ENCODE data around the gene CXCL9. TPM values are rescaled to one million over a fixed set of nuclear protein-coding genes. Genes with fewer than 3 reads are reported as not detected.
"Not testable (repeated sequence)": the region's sequence is repeated elsewhere in the genome, so short reads cannot be mapped to it uniquely, and the experiment has no call there.

Gene CXCL9
- total RNA-seq, 2 donors from 2014 or later = 1.4 TPM; not detected in 1

- no peak for DNase-seq (ENCODE audit: low spot score in 2 of 2)
- Mint-ChIP-seq H3K36me3 (no peaks in the 10 kb centered on the region), H3K9me3 (no peaks in the 10 kb centered on the region), H3K27ac (no peak overlapping the region)
- ATAC-seq = no peak
These were observed 15.4 kb upstream of the CXCL9 start for GRCh38 chr4:76022677-76023076.

DNA sequence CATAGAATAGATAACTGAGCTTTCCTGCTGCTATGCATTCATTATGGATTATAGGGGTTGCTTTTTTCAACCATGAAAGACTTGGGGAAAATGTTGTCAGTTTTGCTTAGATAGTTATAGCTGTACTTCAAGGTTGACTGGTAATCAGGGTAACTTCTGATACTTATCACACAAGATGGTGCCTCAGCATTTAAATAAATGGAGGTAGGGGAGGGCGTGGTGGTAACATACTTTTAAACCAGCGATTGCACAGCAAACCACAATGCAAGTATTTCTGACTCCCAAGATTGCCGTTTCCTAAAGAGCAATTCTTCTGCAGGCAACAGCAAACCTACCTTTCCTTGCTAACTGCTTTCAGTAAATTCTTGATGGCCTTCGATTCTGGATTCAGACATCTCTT is 14.7 kb upstream of the CXCL9 start:
- H3K27ac Mint-ChIP-seq = no peak overlapping the region
- H3K36me3 Mint-ChIP-seq = no peaks in the 10 kb centered on the region
- ATAC-seq = no peak
- no peak for DNase-seq (ENCODE audit: low spot score in 2 of 2)
- H3K9me3 Mint-ChIP-seq = no peaks in the 10 kb centered on the region

DNA sequence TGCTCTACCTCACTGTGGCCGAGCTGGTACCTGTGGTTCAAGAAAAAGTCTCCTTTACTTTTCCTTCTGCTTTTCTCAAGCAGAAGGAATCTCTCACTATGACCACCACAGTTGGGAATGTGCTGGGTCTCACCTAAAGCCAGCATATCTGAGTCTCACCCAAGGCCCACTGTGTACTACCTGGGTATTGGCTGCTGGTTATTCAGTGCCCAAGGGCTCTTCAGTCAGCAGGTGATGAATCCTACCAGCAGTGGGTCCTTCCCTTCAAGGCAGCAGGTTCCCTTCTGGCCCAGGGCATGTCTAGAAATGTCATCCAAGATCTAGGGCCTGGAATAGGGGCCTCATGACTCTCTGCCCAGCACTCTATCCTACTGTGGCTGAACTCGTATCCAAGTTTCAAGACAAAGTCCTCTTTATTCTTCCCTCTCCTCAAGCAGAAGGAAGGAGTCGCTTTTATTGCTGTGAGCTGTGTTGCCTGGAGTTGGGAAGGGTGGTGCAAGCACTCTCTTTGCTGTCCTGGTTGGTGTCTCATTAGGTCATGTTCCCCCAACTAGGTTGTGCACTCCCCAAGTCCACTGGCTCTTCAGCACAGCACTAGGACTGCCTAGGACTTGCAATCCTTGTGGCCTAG is 9.9 kb upstream of the CXCL9 start:
- Mint-ChIP-seq H3K36me3 (no peaks in the 10 kb centered on the region), H3K9me3 (no peaks in the 10 kb centered on the region), H3K27ac (no peak overlapping the region)
- DNase-seq (ENCODE audit: low spot score in 2 of 2) (no peak), ATAC-seq (no peak)

DNA sequence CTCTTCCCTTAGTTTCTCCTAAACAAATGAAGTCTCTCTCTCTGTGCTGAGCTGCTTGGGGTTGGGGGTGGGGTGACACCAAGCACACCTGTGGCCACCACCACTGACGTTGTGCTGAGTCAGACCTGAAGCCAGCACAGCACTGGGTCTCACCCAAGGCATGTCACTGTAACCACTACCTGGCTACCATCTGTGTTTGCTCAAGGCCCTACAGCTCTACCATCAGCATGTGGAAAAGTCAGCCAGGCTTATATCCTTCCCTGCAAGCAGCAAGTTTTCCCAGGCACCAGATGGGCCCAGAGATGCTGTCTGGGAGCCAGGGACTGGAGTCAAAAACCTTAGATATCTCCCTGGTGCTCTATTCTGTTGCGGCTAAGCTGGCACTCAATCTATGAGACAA is 9.1 kb upstream of the CXCL9 start:
- no peaks in the 10 kb centered on the region for H3K36me3 Mint-ChIP-seq
- peak overlapping the region in 1 of 2 donors; percentile 39 for H3K27ac Mint-ChIP-seq
- no peaks in the 10 kb centered on the region for H3K9me3 Mint-ChIP-seq
- ATAC-seq (peak; percentile 29 to 92), DNase-seq (ENCODE audit: low spot score in 2 of 2) (peak in 1 of 2 donors; percentile 50)

- Mint-ChIP-seq H3K9me3 (no peaks in the 10 kb centered on the region), H3K27ac (no peak overlapping the region), H3K36me3 (no peaks in the 10 kb centered on the region)
- ATAC-seq (no peak), DNase-seq (ENCODE audit: low spot score in 2 of 2) (no peak)
These were observed 6.2 kb upstream of the CXCL9 start for GRCh38 chr4:76013540-76013939.

GRCh38 chr4:76012388-76012801 is 5.1 kb upstream of the CXCL9 start:
- no peaks in the 10 kb centered on the region for H3K36me3 Mint-ChIP-seq
- ATAC-seq = no peak

GRCh38 chr4:76011700-76012387 is 4.5 kb upstream of the CXCL9 start:
- DNase-seq (ENCODE audit: low spot score in 2 of 2) (no peak), ATAC-seq (peak in 1 of 2 donors; percentile 72)
- Mint-ChIP-seq H3K36me3 (no peaks in the 10 kb centered on the region), H3K27ac (no peak overlapping the region), H3K9me3 (no peaks in the 10 kb centered on the region)

More at GRCh38 chr4:76012388-76012801, 5.1 kb upstream of the CXCL9 start:
- DNase-seq (ENCODE audit: low spot score in 2 of 2) = no peak
- Mint-ChIP-seq H3K27ac (no peak overlapping the region), H3K9me3 (no peaks in the 10 kb centered on the region)

DNA sequence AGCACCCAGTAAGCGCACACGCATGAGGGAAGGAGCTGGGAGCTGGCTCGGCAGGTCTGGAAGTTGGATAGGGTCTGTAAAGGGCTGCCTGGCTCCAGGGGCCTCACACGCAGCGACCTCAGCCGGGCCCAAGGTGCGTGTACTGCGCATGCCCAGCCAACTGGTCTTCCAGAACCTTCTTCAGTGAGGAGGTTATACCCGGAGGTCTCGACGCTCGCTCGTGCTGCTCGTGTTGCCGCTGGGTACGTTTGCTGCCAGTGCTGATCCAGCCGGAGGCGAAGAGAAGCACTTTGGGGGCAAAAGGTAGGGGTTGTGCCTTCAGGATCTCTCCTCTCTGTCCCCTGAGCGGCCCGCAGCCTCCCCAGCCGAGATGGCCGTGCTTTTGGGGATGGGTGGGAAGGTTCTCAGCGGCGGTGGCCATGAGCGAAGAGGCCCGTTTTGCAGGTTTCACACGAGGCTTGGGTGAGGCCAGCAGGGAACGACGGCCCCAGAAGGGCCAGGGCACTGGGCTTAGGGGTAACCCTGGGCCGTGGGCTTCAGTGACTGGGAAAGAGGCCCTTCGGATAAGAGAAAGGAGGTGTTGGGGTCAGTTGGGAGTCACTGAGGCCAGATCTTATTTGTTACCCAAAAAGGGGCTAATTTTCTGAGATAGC is 3.8 kb upstream of the CXCL9 start:
- no peak overlapping the region for H3K27ac Mint-ChIP-seq
- no peaks in the 10 kb centered on the region for H3K36me3 Mint-ChIP-seq
- ATAC-seq (no peak), DNase-seq (ENCODE audit: low spot score in 2 of 2) (no peak)
- H3K9me3 Mint-ChIP-seq = no peaks in the 10 kb centered on the region

DNA sequence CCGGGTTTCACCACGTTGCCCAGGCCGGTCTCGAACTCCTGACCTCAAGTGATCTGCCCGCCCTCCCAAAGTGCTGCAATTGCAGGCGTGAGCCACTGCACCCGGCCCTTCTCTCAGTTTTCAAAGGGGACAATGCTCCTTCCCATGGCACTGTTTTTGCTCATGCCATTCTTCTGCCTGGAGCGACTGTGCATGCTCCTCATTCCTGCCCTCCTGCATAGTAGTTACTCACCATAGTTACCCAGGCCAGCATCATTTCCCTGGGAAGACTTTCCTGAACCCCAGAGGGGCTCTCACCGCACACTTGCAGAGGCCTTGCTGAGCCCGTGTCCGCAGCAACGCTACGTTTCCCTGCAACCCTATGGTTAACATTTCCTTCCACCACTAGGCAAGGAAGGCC is 3.3 kb upstream of the CXCL9 start:
- H3K36me3 Mint-ChIP-seq = no peaks in the 10 kb centered on the region
- ATAC-seq (no peak), DNase-seq (ENCODE audit: low spot score in 2 of 2) (no peak)
- no peaks in the 10 kb centered on the region for H3K9me3 Mint-ChIP-seq
- H3K27ac Mint-ChIP-seq = no peak overlapping the region

GRCh38 chr4:76009311-76009710 is 2.0 kb upstream of the CXCL9 start:
- no peaks in the 10 kb centered on the region for H3K36me3 Mint-ChIP-seq
- H3K27ac Mint-ChIP-seq = no peak overlapping the region
- ATAC-seq (no peak), DNase-seq (ENCODE audit: low spot score in 2 of 2) (no peak)
- H3K9me3 Mint-ChIP-seq = no peaks in the 10 kb centered on the region

GRCh38 chr4:76003620-76004019 is 3.7 kb downstream of the CXCL9 start:
- no peak for ATAC-seq
- Mint-ChIP-seq H3K27ac (no peak overlapping the region), H3K36me3 (no peaks in the 10 kb centered on the region), H3K9me3 (no peaks in the 10 kb centered on the region)
- no peak for DNase-seq (ENCODE audit: low spot score in 2 of 2)

GRCh38 chr4:76003035-76003434 is 4.3 kb downstream of the CXCL9 start:
- no peak overlapping the region for H3K27ac Mint-ChIP-seq
- no peak for ATAC-seq
- no peaks in the 10 kb centered on the region for H3K36me3 Mint-ChIP-seq
- DNase-seq (ENCODE audit: low spot score in 2 of 2) = no peak
- no peaks in the 10 kb centered on the region for H3K9me3 Mint-ChIP-seq

DNA sequence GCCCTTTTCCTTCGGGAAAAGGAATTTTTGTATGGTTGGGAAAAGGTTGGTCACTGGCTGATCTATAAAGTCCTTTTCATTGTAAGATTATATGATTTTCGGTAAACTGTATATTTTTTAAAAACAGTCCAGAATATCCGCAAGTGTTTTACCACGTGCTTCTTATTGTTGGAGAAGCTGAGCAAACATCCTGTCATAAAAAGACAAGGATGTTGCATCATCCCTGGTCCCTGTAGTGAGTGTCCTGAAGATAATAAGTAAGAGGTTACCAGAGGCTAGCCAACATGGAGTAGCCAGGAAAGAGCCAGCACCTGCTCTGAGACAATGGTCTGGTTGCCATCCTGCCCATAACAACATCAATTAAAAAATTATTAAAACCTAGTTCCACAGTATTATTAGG is 5.1 kb downstream of the CXCL9 start:
- ATAC-seq = no peak
- H3K36me3 Mint-ChIP-seq = no peaks in the 10 kb centered on the region
- no peak overlapping the region for H3K27ac Mint-ChIP-seq
- H3K9me3 Mint-ChIP-seq = no peaks in the 10 kb centered on the region
- DNase-seq (ENCODE audit: low spot score in 2 of 2) = no peak

DNA sequence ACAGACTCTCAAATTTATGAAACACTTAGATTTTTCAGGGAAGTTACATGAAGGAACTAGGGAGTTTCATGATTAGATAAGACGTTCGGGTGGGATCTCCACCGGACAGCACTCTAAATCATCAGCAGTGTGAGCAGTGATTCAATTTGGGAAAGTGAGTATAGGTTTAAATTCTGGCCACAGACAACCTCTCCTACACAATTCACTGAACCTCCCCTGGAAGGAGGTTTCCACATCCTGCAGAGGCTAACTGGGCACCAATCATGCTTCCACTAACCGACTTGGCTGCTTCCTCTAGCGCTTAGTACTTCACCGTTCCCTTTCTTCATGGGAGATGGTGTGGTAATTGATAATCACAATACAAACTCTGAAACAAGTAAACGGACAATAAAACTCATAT is 5.6 kb downstream of the CXCL9 start:
- H3K36me3 Mint-ChIP-seq = no peaks in the 10 kb centered on the region
- H3K27ac Mint-ChIP-seq = no peak overlapping the region
- ATAC-seq = no peak
- no peaks in the 10 kb centered on the region for H3K9me3 Mint-ChIP-seq
- no peak for DNase-seq (ENCODE audit: low spot score in 2 of 2)

DNA sequence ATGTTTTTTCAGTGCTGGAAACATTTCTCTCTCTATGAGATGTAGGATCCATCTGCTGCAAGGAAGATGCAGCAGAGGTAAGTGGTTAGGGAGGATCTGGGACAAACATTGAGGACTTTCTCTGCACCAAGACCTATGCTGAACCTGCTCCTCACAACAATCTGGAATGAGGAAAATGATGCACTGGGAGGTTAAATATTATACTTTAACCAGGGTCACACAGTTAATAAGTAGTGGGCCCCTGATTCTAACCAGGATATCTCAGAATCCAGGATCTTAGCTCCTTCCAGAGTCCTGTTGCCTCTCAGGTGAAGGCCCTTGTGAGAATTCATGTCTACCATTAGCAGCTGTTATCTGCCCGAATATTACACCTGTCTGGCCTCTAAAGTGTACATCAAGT is 7.0 kb downstream of the CXCL9 start:
- Mint-ChIP-seq H3K27ac (no peak overlapping the region), H3K9me3 (no peaks in the 10 kb centered on the region), H3K36me3 (no peaks in the 10 kb centered on the region)
- DNase-seq (ENCODE audit: low spot score in 2 of 2) (no peak), ATAC-seq (no peak)

- not testable (repeated sequence) for ATAC-seq, H3K9me3 Mint-ChIP-seq, H3K27ac Mint-ChIP-seq
These were observed 8.7 kb downstream of the CXCL9 start for GRCh38 chr4:75998525-75999147.

GRCh38 chr4:75997946-75998345 is 9.4 kb downstream of the CXCL9 start:
- Mint-ChIP-seq H3K9me3 (no peaks in the 10 kb centered on the region), H3K27ac (no peak overlapping the region), H3K36me3 (no peaks in the 10 kb centered on the region)
- ATAC-seq = no peak
- DNase-seq (ENCODE audit: low spot score in 2 of 2) = no peak

More at GRCh38 chr4:75998525-75999147, 8.7 kb downstream of the CXCL9 start:
- H3K36me3 Mint-ChIP-seq; DNase-seq (ENCODE audit: low spot score in 2 of 2): not testable (repeated sequence)

Data from activated naive CD4-positive, alpha-beta T cell treated with anti-CD3 and anti-CD28 coated beads, Interleukin-2, amount 50 U/mL, for 72 hours (primary cell).